GM23248 (cell line): ENCODE measurements around the gene IRF6. TPM values are rescaled to one million over a fixed set of nuclear protein-coding genes. Genes with fewer than 3 reads are reported as not detected.

ENCODE experiments used
- DNase-seq: peaks from one replicate; pipeline ENCODE4 v3.0.0-alpha.2; 2015
- H2AFZ ChIP-seq: fragments of 200-600 bp; sonication (generic); 2 replicates; pipeline ENCODE4 v1.6.1; 2016; ENCODE audit warnings: antibody characterized with exemption
- H3F3A ChIP-seq: fragments of 200-600 bp; sonication (generic); 2 replicates; pipeline ENCODE4 v1.6.1; 2016; ENCODE audit warnings: mild to moderate bottlenecking, antibody characterized with exemption, mixed run types; ENCODE audit not compliant: insufficient read depth
- H3K27ac ChIP-seq: fragments of 200-600 bp; sonication (generic); 2 replicates; pipeline ENCODE4 v1.5.1; 2016; ENCODE audit warnings: mild to moderate bottlenecking
- H3K27me3 ChIP-seq: fragments of 200-600 bp; sonication (generic); replicated peaks from 2 replicates; pipeline ENCODE4 v1.6.1; 2016; ENCODE audit warnings: mild to moderate bottlenecking; ENCODE audit not compliant: insufficient read depth
- H3K36me3 ChIP-seq: fragments of 200-600 bp; sonication (generic); 2 replicates; pipeline ENCODE4 v1.6.1; 2016; ENCODE audit warnings: low read depth, mild to moderate bottlenecking
- H3K4me1 ChIP-seq: fragments of 200-600 bp; sonication (generic); 2 replicates; pipeline ENCODE4 v1.6.1; 2016; ENCODE audit warnings: mild to moderate bottlenecking; ENCODE audit not compliant: insufficient read depth
- H3K4me2 ChIP-seq: fragments of 200-600 bp; sonication (generic); one replicate; pipeline ENCODE4 v1.6.1; 2016; ENCODE audit warnings: mild to moderate bottlenecking; ENCODE audit not compliant: unreplicated experiment
- H3K4me3 ChIP-seq: fragments of 200-600 bp; sonication (generic); 2 replicates; pipeline ENCODE4 v1.5.1; 2016; ENCODE audit warnings: mild to moderate bottlenecking
- H3K79me2 ChIP-seq: fragments of 200-600 bp; sonication (generic); 2 replicates; pipeline ENCODE4 v1.6.1; 2016; ENCODE audit warnings: mild to moderate bottlenecking; ENCODE audit not compliant: insufficient read depth
- H3K9ac ChIP-seq: fragments of 200-600 bp; sonication (generic); 2 replicates; pipeline ENCODE4 v1.6.1; 2016; ENCODE audit warnings: mild to moderate bottlenecking
- H3K9me2 ChIP-seq: fragments of 200-600 bp; sonication (generic); 2 replicates; pipeline ENCODE4 v1.6.1; 2016; ENCODE audit warnings: mixed run types, mild to moderate bottlenecking, moderate library complexity; ENCODE audit not compliant: insufficient read depth
- H3K9me3 ChIP-seq: fragments of 200-600 bp; sonication (generic); one replicate; pipeline ENCODE4 v1.6.1; 2017; ENCODE audit warnings: low read depth
- H4K20me1 ChIP-seq: fragments of 200-600 bp; sonication (generic); 2 replicates; pipeline ENCODE4 v1.6.0; 2016; ENCODE audit not compliant: insufficient read depth
- EZH2 ChIP-seq: fragments of 200-600 bp; sonication (generic); IDR thresholded peaks from 2 replicates; pipeline ENCODE4 v1.6.1; 2018; ENCODE audit warnings: antibody characterized with exemption, mild to moderate bottlenecking; ENCODE audit not compliant: insufficient read depth, poor library complexity, severe bottlenecking
- EZH2phosphoT487 ChIP-seq: fragments of 200-600 bp; sonication (generic); IDR thresholded peaks from 2 replicates; pipeline ENCODE4 v1.6.1; 2018; ENCODE audit warnings: antibody characterized with exemption, moderate library complexity, mild to moderate bottlenecking, low read depth; ENCODE audit not compliant: insufficient read depth
- WGBS, 2 experiments: methylation state at CpG; one replicate each; pipeline ENCODE4 v1.1.6; 2015 to 2017; ENCODE audit warnings: low lambda C conversion rate in 2 of 2, low coverage in 1 of 2; ENCODE audit errors: missing lambda C conversion rate in 2 of 2; 5-methylcytosine and 5-hydroxymethylcytosine counted together
- in situ Hi-C: fragments of 300-500 bp; cut with MboI; formaldehyde crosslinking; loops from 2 replicates; pipeline ENCODE4 v1.15.0; 2020
- polyA plus RNA-seq: library from polyadenylated mRNA; unstranded; fragments of >200 nt; fragmentation: Nextera tagmentation; extraction: Ambion mirVana; gene quantifications from 2 replicates; pipeline ENCODE4 v1.2.1, GENCODE V29; 2016
- total RNA-seq: library from RNA; depleted of rRNA; stranded (reverse); fragments of >200 nt; shearing (Covaris generic); gene quantifications from 2 replicates; pipeline ENCODE4 v1.2.3, GENCODE V29; 2014

The IRF6 gene
- total and polyA plus RNA-seq, 2 experiments from 2014 or later = 0.84 to 1.3 TPM

DNA sequence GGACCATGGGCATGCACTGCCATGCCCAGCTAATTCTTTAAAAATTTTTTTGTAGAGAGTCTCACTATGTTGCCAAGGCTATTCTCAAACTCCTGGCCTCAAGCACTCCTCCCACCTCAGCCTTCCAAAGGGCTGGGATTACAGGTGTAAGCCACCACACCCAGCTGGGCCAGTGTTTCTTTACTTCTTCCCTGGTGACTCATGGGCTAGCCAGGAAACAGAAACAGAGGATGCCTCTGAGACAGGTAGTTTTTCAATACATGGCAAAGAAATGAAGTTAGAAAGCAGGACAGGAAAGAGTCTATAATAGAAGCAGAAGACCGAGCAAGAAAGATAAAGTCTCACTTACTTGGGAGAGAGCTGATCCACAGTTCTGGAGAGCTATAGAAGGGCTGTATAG, 14.0 kb downstream of the IRF6 start:
- TF ChIP-seq EZH2phosphoT487 (no peak), EZH2 (no peak)
- H3K79me2 ChIP-seq = no peaks in the 10 kb centered on the region

DNA sequence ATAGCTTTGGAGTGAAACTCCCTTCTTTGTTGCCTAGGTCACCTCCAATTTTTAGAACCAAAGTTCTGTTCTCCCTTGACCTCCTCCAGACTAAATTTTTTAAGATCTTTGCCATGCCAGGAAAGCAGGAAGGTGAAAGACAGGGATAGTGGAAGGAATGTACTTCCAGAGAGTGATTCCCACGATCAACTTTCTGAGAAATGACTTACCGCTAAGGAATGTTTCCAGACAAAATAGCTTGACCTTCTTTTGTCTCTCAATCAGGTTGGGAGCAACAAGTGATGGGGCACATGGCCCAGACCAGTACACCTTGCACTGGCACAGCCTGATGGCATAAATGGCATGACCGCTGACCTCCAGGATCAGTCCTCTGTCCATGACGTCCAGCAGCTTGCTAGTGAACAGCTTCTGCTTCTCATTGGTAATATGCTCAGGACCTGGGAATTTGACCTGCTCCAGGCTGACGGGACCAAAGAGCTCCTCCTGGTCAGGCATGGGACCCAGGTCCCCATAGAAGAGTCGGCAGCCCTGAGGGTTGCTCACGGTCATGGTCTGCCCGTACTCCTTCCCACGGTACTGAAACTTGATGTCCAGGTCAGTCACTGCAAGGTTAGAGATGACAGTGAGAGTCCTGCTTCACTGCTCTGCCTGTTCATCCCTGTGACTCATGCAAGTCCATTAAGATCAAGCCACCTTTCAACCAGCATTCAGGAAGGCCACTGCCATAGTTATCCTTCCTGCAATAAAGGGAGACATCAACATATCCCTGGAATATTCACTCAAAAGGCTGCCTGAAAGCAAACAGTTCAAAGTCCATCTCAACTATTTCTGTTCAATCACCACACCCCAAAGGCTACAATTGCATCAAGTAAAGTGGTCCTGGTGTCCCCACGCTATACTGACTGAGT, 15.4 kb downstream of the IRF6 start:
- H3K4me2 ChIP-seq = no peak overlapping the region
- peak; percentile 7 for DNase-seq
- in situ Hi-C loops = no loop called here
- no peaks in the 10 kb centered on the region for H3F3A ChIP-seq
- no peaks in the 10 kb centered on the region for H4K20me1 ChIP-seq
- H2AFZ ChIP-seq = no peak overlapping the region
- H3K79me2 ChIP-seq = no peaks in the 10 kb centered on the region
- H3K36me3 ChIP-seq = no peaks in the 10 kb centered on the region
- no peak for TF ChIP-seq EZH2phosphoT487
- TF ChIP-seq EZH2 = no peak
- no peak overlapping the region for H3K4me3 ChIP-seq
- H3K4me1 ChIP-seq = no peaks in the 10 kb centered on the region
- H3K27ac ChIP-seq = no peak overlapping the region
- H3K9ac ChIP-seq = no peak overlapping the region
- peaks cover 4% of the 10 kb centered on the region; the same call in 1 of the 2 replicates for H3K27me3 ChIP-seq
- WGBS, 2 experiments = 61 to 69% methylated on average over 10 of the region's 10 CpGs
- no peaks in the 10 kb centered on the region for H3K9me2 ChIP-seq
- no peaks in the 10 kb centered on the region for H3K9me3 ChIP-seq

More for the DNA sequence above, 14.0 kb downstream of the IRF6 start:
- H3K27me3 ChIP-seq = peaks cover 4% of the 10 kb centered on the region; the same call in 1 of the 2 replicates
- H3K36me3 ChIP-seq = no peaks in the 10 kb centered on the region
- no peak overlapping the region for H3K4me2 ChIP-seq
- no peak overlapping the region for H2AFZ ChIP-seq
- H3K9me3 ChIP-seq = no peaks in the 10 kb centered on the region
- no peaks in the 10 kb centered on the region for H3K4me1 ChIP-seq
- in situ Hi-C loops = no loop called here
- no peaks in the 10 kb centered on the region for H4K20me1 ChIP-seq
- WGBS, 2 experiments = 33 to 35% methylated on average over 1 of the region's 1 CpG
- H3K27ac ChIP-seq = no peak overlapping the region
- no peak overlapping the region for H3K9ac ChIP-seq
- no peaks in the 10 kb centered on the region for H3K9me2 ChIP-seq
- DNase-seq = no peak
- no peak overlapping the region for H3K4me3 ChIP-seq
- no peaks in the 10 kb centered on the region for H3F3A ChIP-seq

DNA sequence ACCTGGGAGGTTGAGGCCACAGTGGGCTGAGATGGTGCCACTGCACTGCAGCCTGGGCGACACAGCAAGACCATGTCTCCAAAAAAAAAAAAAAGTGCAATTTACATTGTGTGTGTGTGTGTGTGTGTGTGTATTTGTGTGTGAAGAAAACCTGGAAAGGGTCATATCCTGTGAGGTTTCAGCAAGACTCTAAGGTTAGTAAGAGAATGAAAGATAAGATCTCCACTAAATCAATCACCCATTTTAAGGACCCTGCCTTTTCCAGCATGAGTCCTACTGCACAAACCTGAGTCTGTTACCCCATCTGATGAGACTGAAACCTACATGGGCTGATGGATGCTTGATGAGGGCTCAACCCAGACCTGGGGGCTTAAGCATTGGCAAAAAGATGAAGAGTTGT, 16.7 kb downstream of the IRF6 start:
- H3K9me2 ChIP-seq = 0 out of 2 replicates have a peak, but pooled peaks cover 2% of the 10 kb centered on the region
- in situ Hi-C loops = no loop called here
- no peak for DNase-seq
- H3K79me2 ChIP-seq = no peaks in the 10 kb centered on the region
- H2AFZ ChIP-seq = no peak overlapping the region
- no peaks in the 10 kb centered on the region for H3K36me3 ChIP-seq
- no peak for TF ChIP-seq EZH2phosphoT487
- TF ChIP-seq EZH2 = no peak
- H3F3A ChIP-seq = no peaks in the 10 kb centered on the region
- H4K20me1 ChIP-seq = no peaks in the 10 kb centered on the region
- H3K27ac ChIP-seq = no peak overlapping the region
- peaks cover 3% of the 10 kb centered on the region; the same call in 1 of the 2 replicates for H3K4me1 ChIP-seq
- H3K9me3 ChIP-seq = no peaks in the 10 kb centered on the region
- no peak overlapping the region for H3K4me2 ChIP-seq
- 41 to 50% methylated on average over 1 of the region's 1 CpG for WGBS, 2 experiments
- H3K9ac ChIP-seq = no peak overlapping the region
- H3K4me3 ChIP-seq = no peak overlapping the region
- H3K27me3 ChIP-seq = peaks cover 4% of the 10 kb centered on the region; the same call in 1 of the 2 replicates

DNA sequence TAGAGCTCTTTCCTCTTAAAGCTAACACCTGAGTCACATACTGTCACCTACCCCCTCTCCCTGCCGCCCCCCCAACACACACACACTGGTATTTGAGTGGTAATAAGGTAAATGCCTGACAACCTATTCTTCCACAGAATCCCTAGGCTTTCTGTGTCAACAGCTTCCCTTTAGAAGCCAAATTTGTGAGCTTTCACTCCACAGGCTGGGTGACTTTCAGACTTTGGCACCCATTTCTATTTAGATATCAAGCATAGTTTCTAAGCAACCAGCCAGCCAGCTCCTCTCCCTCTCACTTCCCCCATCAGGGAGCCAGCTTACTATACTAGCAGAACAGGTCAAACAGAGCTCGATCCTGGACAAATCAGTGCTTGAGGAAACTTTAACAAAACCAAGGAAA, 18.4 kb downstream of the IRF6 start:
- in situ Hi-C loops = no loop called here
- no peaks in the 10 kb centered on the region for H3F3A ChIP-seq
- H4K20me1 ChIP-seq = no peaks in the 10 kb centered on the region
- no peak overlapping the region for H3K9ac ChIP-seq
- DNase-seq = peak; percentile 47
- 0 out of 2 replicates have a peak overlapping the region, but pooled peaks have one; percentile 7 for H2AFZ ChIP-seq
- TF ChIP-seq EZH2 (no peak), EZH2phosphoT487 (no peak)
- H3K4me3 ChIP-seq = no peak overlapping the region
- peaks cover 1% of the 10 kb centered on the region; the same call in 1 of the 2 replicates for H3K27me3 ChIP-seq
- no peak overlapping the region for H3K4me2 ChIP-seq
- no peaks in the 10 kb centered on the region for H3K36me3 ChIP-seq
- WGBS, 2 experiments = 22 to 27% methylated on average over 2 of the region's 2 CpGs
- peaks cover 10% of the 10 kb centered on the region for H3K79me2 ChIP-seq
- 0 out of 2 replicates have a peak, but pooled peaks cover 2% of the 10 kb centered on the region for H3K9me2 ChIP-seq
- H3K4me1 ChIP-seq = peaks cover 9% of the 10 kb centered on the region; the same call in 1 of the 2 replicates
- no peaks in the 10 kb centered on the region for H3K9me3 ChIP-seq
- no peak overlapping the region for H3K27ac ChIP-seq
